Measurements from ENCODE around the gene DSCAML1. TPM values are rescaled to one million over a fixed set of nuclear protein-coding genes. Genes with fewer than 3 reads are reported as not detected.
A peak's percentile ranks its signal among the peaks of the same experiment; 100 is the strongest.

DSCAML1 gene
- total RNA-seq, 1 experiment from 2014 or later: 0.15 TPM

- no peak overlapping the region for H3T11ph ChIP-seq (ENCODE audit: low read length)
- H2BK120ac ChIP-seq (ENCODE audit: low read depth, low read length, poor library complexity, severe bottlenecking): no peak overlapping the region
- no peak overlapping the region for H3K23ac ChIP-seq (ENCODE audit: insufficient read length, low read depth, low read length)
- H3K9me3 Mint-ChIP-seq: peaks cover 3% of the 10 kb centered on the region in 2 experiments; a peak in 4 of 5 replicates
- H3K4me3 Mint-ChIP-seq: no peak overlapping the region; a peak in 1 of 5 replicates
- no peak overlapping the region for H3K56ac ChIP-seq (ENCODE audit: insufficient read length, low read depth, low read length)
- H3K27ac Mint-ChIP-seq: peak overlapping the region in 1 of 3 experiments; percentile 91; a peak in 2 of 7 replicates
- H3K79me2 ChIP-seq (ENCODE audit: insufficient read depth, low read length): no peaks in the 10 kb centered on the region
- no peak for DNase-seq
- peaks cover 0 to 3% (median 2%) of the 10 kb centered on the region in 3 experiments; a peak in 1 of 7 replicates for H3K36me3 Mint-ChIP-seq (ENCODE audit: insufficient read depth in 1 of 3, low read depth in 3 of 3)
- no peak overlapping the region for H3K4me2 ChIP-seq (ENCODE audit: insufficient read depth, insufficient read length, low read length)
- H3K23me2 ChIP-seq (ENCODE audit: insufficient read length, low read depth, low read length, poor library complexity, severe bottlenecking): no peaks in the 10 kb centered on the region
- peaks cover 2% of the 10 kb centered on the region for H4K20me1 ChIP-seq (ENCODE audit: control insufficient read depth, insufficient read depth, insufficient read length)
- no peak for TF ChIP-seq CTCF (conservative IDR thresholded peaks at IDR 0.05)
- no peak overlapping the region for H4K5ac ChIP-seq (ENCODE audit: insufficient read length, low read depth, low read length)
- H2AK5ac ChIP-seq (ENCODE audit: insufficient read length, low read length): no peak overlapping the region
- no peak overlapping the region for H4K91ac ChIP-seq (ENCODE audit: insufficient read length, low read depth, low read length)
- H3K27me3 Mint-ChIP-seq (ENCODE audit: low read depth): peaks cover 10% of the 10 kb centered on the region
- no peak overlapping the region for H2BK5ac ChIP-seq (ENCODE audit: insufficient read length, low read length)
- no peaks in the 10 kb centered on the region for H3K9me3 ChIP-seq (ENCODE audit: control insufficient read depth, low read depth, low read length)
- H2BK15ac ChIP-seq (ENCODE audit: low read depth, low read length): no peak overlapping the region
- H3K4me1 Mint-ChIP-seq: peaks cover 10 to 20% of the 10 kb centered on the region in 2 experiments
- H3K9ac ChIP-seq (ENCODE audit: extremely low read depth, insufficient read length, low read length): no peak overlapping the region
- H3K14ac ChIP-seq (ENCODE audit: insufficient read depth, low read length): no peak overlapping the region
- no peak overlapping the region for H3K4ac ChIP-seq (ENCODE audit: low read depth, low read length)
- no peak overlapping the region for H3K18ac ChIP-seq (ENCODE audit: insufficient read length, low read depth, low read length)
- H2BK12ac ChIP-seq (ENCODE audit: insufficient read length, low read depth, low read length): no peak overlapping the region
- H3K27me3 ChIP-seq (ENCODE audit: insufficient read depth, low read length): no peaks in the 10 kb centered on the region
- H3K79me1 ChIP-seq (ENCODE audit: insufficient read depth, low read depth, low read length, poor library complexity, severe bottlenecking): no peaks in the 10 kb centered on the region
- H3K27ac ChIP-seq (ENCODE audit: insufficient read length, low read depth, low read length): no peak overlapping the region
- no peaks in the 10 kb centered on the region for H3K4me1 ChIP-seq (ENCODE audit: insufficient read depth, low read length)
- WGBS (ENCODE audit: extremely low coverage, insufficient read length, low lambda C conversion rate): no CpG with 5 or more reads among the region's 5 CpGs
- H2AFZ ChIP-seq (ENCODE audit: low read length): no peak overlapping the region
- no peak overlapping the region for H2BK20ac ChIP-seq (ENCODE audit: low read depth, low read length, poor library complexity, severe bottlenecking)
- H4K8ac ChIP-seq (replicated peaks; ENCODE audit: insufficient read length, low read depth, low read length): no peak overlapping the region
Observed at GRCh38 chr11:117459979-117460300, 337.1 kb downstream of the DSCAML1 start.

Data from H9 (cell line).